GM10266 (cell line): Measurements from ENCODE around the gene MTHFR.
"Not testable (repeated sequence)": the region's sequence is repeated elsewhere in the genome, so short reads cannot be mapped to it uniquely, and the experiment has no call there.

Source experiments
- DNase-seq: peaks from one replicate; pipeline ENCODE4 v3.0.0; 2012; ENCODE audit errors: extremely low spot score
- CTCF ChIP-seq: IDR thresholded peaks from 2 replicates; pipeline ENCODE4 v1.5.1; 2012; ENCODE audit warnings: mild to moderate bottlenecking, low read depth; ENCODE audit not compliant: control insufficient read depth, insufficient read depth; ENCODE audit errors: missing control alignments

Gene MTHFR

GRCh38 chr1:11817192-11817591, 11.4 kb upstream of the MTHFR start:
- no peak for TF ChIP-seq CTCF
- no peak for DNase-seq

- TF ChIP-seq CTCF, result no peak
- DNase-seq, result no peak
Observed at GRCh38 chr1:11813021-11813420, 7.3 kb upstream of the MTHFR start.

GRCh38 chr1:11807133-11807532, 1.4 kb upstream of the MTHFR start:
- no peak for DNase-seq

GRCh38 chr1:11806307-11806936, 658 bp upstream of the MTHFR start:
- no peak for TF ChIP-seq CTCF
- DNase-seq, result no peak

More at GRCh38 chr1:11807133-11807532, 1.4 kb upstream of the MTHFR start:
- TF ChIP-seq CTCF, result no peak

GRCh38 chr1:11804666-11805421, 920 bp downstream of the MTHFR start:
- TF ChIP-seq CTCF, result no peak
- DNase-seq, result no peak

GRCh38 chr1:11803924-11804665, 1.7 kb downstream of the MTHFR start:
- not testable (repeated sequence) for DNase-seq

GRCh38 chr1:11802973-11803885, 2.5 kb downstream of the MTHFR start:
- peak; percentile 80 for DNase-seq
- no peak for TF ChIP-seq CTCF
